Measurements from ENCODE around the gene SCML2. TPM values are rescaled to one million over a fixed set of nuclear protein-coding genes. Genes with fewer than 3 reads are reported as not detected.
A peak's percentile ranks its signal among the peaks of the same experiment; 100 is the strongest.

The SCML2 gene
- total and polyA plus RNA-seq, 2 of the 8 experiments (the other 6 are each of a cell fraction or from before 2014, with no cell fraction given), result 14.6 to 18.9 TPM

- Histone ChIP-seq H3K79me1 (ENCODE audit: low read depth, low read length) (no peaks in the 10 kb centered on the region), H3K23ac (ENCODE audit: insufficient read length) (no peak overlapping the region), H3K27ac (ENCODE audit: low read depth, low read length) (no peak overlapping the region), H2AK5ac (ENCODE audit: low read depth, low read length) (no peak overlapping the region), H2BK12ac (ENCODE audit: low read depth, low read length) (no peak overlapping the region), H3K23me2 (ENCODE audit: low read depth, low read length) (no peaks in the 10 kb centered on the region), H3K9me3 (ENCODE audit: insufficient read depth in 2 of 2, low read depth in 1 of 2, low read length in 1 of 2) (no peaks in the 10 kb centered on the region), H3K9ac (replicated peaks in 1 of 4; ENCODE audit: extremely low read depth in 1 of 4, low read depth in 3 of 4, low read length in 3 of 4) (no peak overlapping the region), H3K4ac (replicated peaks; ENCODE audit: insufficient read length, low read depth, low read length) (no peak overlapping the region), H3K79me2 (ENCODE audit: control insufficient read depth in 1 of 2, insufficient read depth in 2 of 2, low read length in 2 of 2) (peaks cover 0 to 4% of the 10 kb centered on the region in 2 experiments; a peak in 1 of 4 replicates), H3K27me3 (replicated peaks in 1 of 4; ENCODE audit: control insufficient read depth in 3 of 4, extremely low read depth in 1 of 4, insufficient read depth in 3 of 4, low read length in 3 of 4) (no peaks in the 10 kb centered on the region), H2BK5ac (ENCODE audit: low read depth, low read length) (no peak overlapping the region), H3K18ac (ENCODE audit: extremely low read depth, low read length) (no peak overlapping the region), H4K5ac (ENCODE audit: insufficient read length, low read depth, low read length) (no peak overlapping the region), H4K91ac (replicated peaks; ENCODE audit: insufficient read length, low read length) (no peak overlapping the region), H2BK20ac (ENCODE audit: low read length) (no peak overlapping the region), H3K4me1 (replicated peaks in 1 of 4; ENCODE audit: control insufficient read depth in 3 of 4, insufficient read depth in 4 of 4, low read length in 3 of 4) (peaks cover 2 to 8% (median 6%) of the 10 kb centered on the region in 4 experiments; a peak in 4 of 7 replicates), H4K8ac (ENCODE audit: extremely low read depth, insufficient read depth, low read length) (no peak overlapping the region), H2AFZ (ENCODE audit: low read length) (no peak overlapping the region), H3K4me3 (ENCODE audit: extremely low read depth in 1 of 4, insufficient read depth in 2 of 4, low read depth in 3 of 4, low read length in 4 of 4) (no peak overlapping the region), H2BK120ac (replicated peaks; ENCODE audit: low read depth, low read length) (no peak overlapping the region), H3K56ac (replicated peaks; ENCODE audit: insufficient read length, low read depth, low read length) (no peak overlapping the region), H3K36me3 (ENCODE audit: control insufficient read depth in 2 of 4, insufficient read depth in 4 of 4, low read length in 3 of 4) (no peaks in the 10 kb centered on the region), H3K4me2 (ENCODE audit: insufficient read depth in 1 of 2, low read depth in 2 of 2, low read length in 2 of 2) (no peak overlapping the region), H4K20me1 (replicated peaks in 1 of 2; ENCODE audit: control insufficient read depth in 1 of 2, insufficient read depth in 2 of 2, low read length in 2 of 2) (peaks cover 0 to 2% of the 10 kb centered on the region in 2 experiments), H2BK15ac (ENCODE audit: low read length) (no peak overlapping the region), H3K14ac (ENCODE audit: insufficient read length) (no peak overlapping the region)
- ChIA-PET POLR2A (ENCODE audit: partially characterized antibody) (interaction anchor here (1.1 kb wide), 1 partner anchor 64 kb away, joined by 3 read pairs; the partner anchor contains the start of gene SCML2), CTCF (ENCODE audit: partially characterized antibody) (no interaction called here)
- DNase-seq (ENCODE audit: low read depth in 1 of 2, low spot score in 2 of 2) (no peak), FAIRE-seq (peak; percentile 42)
- WGBS, 2 experiments (ENCODE audit: extremely low coverage in 1 of 2, insufficient coverage in 1 of 2, insufficient read length in 1 of 2, insufficient replicate concordance in 2 of 2, low coverage in 1 of 2, low lambda C conversion rate in 2 of 2, missing lambda C conversion rate in 1 of 2), result 32% methylated on average over 4 of the region's 4 CpGs; no CpG with 5 or more reads in 1 of the 2 experiments
- TF ChIP-seq POLR2A (IDR thresholded peaks at IDR 0.05; ENCODE audit: control extremely low read depth in 1 of 2, low read depth in 2 of 2, low read length in 2 of 2) (no peak), ATF3 (IDR thresholded peaks at IDR 0.05; ENCODE audit: insufficient read depth, low read depth, low read length) (no peak), BRCA1 (IDR thresholded peaks at IDR 0.05; ENCODE audit: low read depth, low read length) (no peak), TAF1 (IDR thresholded peaks at IDR 0.05; ENCODE audit: low read depth, low read length) (no peak), RNF2 (IDR thresholded peaks at IDR 0.05; ENCODE audit: borderline replicate concordance, low read depth, low read length, missing control alignments, poor library complexity, severe bottlenecking) (no peak), PHF8 (conservative IDR thresholded peaks at IDR 0.05; ENCODE audit: low read depth, low read length) (no peak), POU5F1 (IDR thresholded peaks at IDR 0.05; ENCODE audit: low read depth, low read length) (no peak), CEBPB (IDR thresholded peaks at IDR 0.05; ENCODE audit: low read depth, low read length) (no peak), TBP (IDR thresholded peaks at IDR 0.05; ENCODE audit: low read depth, low read length) (no peak), TEAD4 (IDR thresholded peaks at IDR 0.05; ENCODE audit: low read depth, low read length) (no peak), POLR2AphosphoS5 (IDR thresholded peaks at IDR 0.05; ENCODE audit: low read depth, low read length) (no peak), SIX5 (IDR thresholded peaks at IDR 0.05; ENCODE audit: low read depth, low read length) (no peak)
Measured at GRCh38 chrX:18290200-18290599, 64.3 kb downstream of the SCML2 start.
